Liver (tissue), 9 donors: ENCODE data around the gene TLR7. TPM values are rescaled to one million over a fixed set of nuclear protein-coding genes. Genes with fewer than 3 reads are reported as not detected.

Experiments
- DNase-seq: peaks from one replicate; pipeline ENCODE4 v3.0.0-alpha.2; 2017; ENCODE audit warnings: low spot score
- H3K27ac ChIP-seq, 2 donors: one replicate each; pipeline ENCODE4 v1.7.0; 2013; ENCODE audit warnings: inconsistent platforms in 2 of 2, low read length in 2 of 2, control low read depth in 1 of 2, low read depth in 1 of 2, mild to moderate bottlenecking in 1 of 2
- H3K27me3 ChIP-seq, 4 donors: one replicate each; pipeline versions ENCODE4 v1.6.1 to v1.7.0; 2013; ENCODE audit warnings: low read length in 3 of 4, inconsistent platforms in 1 of 4, mild to moderate bottlenecking in 1 of 4, moderate library complexity in 1 of 4; ENCODE audit not compliant: control insufficient read depth in 4 of 4, insufficient read depth in 4 of 4
- H3K36me3 ChIP-seq, 4 donors: one replicate each; pipeline versions ENCODE4 v1.6.1 to v1.7.0; 2013; ENCODE audit warnings: low read length in 3 of 4, mild to moderate bottlenecking in 3 of 4, low read depth in 1 of 4, moderate library complexity in 1 of 4; ENCODE audit not compliant: control insufficient read depth in 4 of 4, insufficient read depth in 3 of 4
- H3K4me1 ChIP-seq, 4 donors: one replicate each; pipeline versions ENCODE4 v1.6.1 to v1.7.0; 2013; ENCODE audit warnings: low read length in 3 of 4, mild to moderate bottlenecking in 3 of 4, moderate library complexity in 1 of 4; ENCODE audit not compliant: control insufficient read depth in 4 of 4, insufficient read depth in 4 of 4
- H3K4me3 ChIP-seq, 3 donors: one replicate each; pipeline versions ENCODE4 v1.6.1 to v1.7.0; 2013; ENCODE audit warnings: low read length in 3 of 3, control low read depth in 1 of 3, low read depth in 1 of 3, mild to moderate bottlenecking in 1 of 3
- H3K9ac ChIP-seq, 2 donors: one replicate each; pipeline ENCODE4 v1.7.0; 2013; ENCODE audit warnings: low read length in 2 of 2, mild to moderate bottlenecking in 2 of 2, moderate library complexity in 2 of 2, control low read depth in 1 of 2, low read depth in 1 of 2
- H3K9me3 ChIP-seq, 4 donors: one replicate each; pipeline versions ENCODE4 v1.6.1 to v1.7.0; 2013; ENCODE audit warnings: low read length in 3 of 4; ENCODE audit not compliant: control insufficient read depth in 4 of 4
- CTCF ChIP-seq: fragments of 150-350 bp; IDR thresholded peaks from 2 replicates; pipeline ENCODE4 v1.5.1; 2017; ENCODE audit warnings: improper control_type of control experiment, low read depth, low read length; ENCODE audit not compliant: missing input control
- EGR1 ChIP-seq, 2 donors: IDR thresholded peaks; 2 replicates each; pipeline ENCODE4 v1.6.1; 2016 to 2018; ENCODE audit warnings: antibody characterized with exemption in 2 of 2, low read depth in 2 of 2
- FOXA2 ChIP-seq: IDR thresholded peaks from 2 replicates; pipeline ENCODE4 v1.6.1; 2016; ENCODE audit warnings: antibody characterized with exemption
- GABPA ChIP-seq, 2 donors: IDR thresholded peaks in 1 of 2; conservative IDR thresholded peaks in 1 of 2; 2 replicates each; pipeline ENCODE4 v1.6.1; 2016; ENCODE audit warnings: antibody characterized with exemption in 2 of 2, mild to moderate bottlenecking in 1 of 2, moderate library complexity in 1 of 2
- HNF4A ChIP-seq, 2 donors: conservative IDR thresholded peaks; 2 replicates each; pipeline ENCODE4 v1.6.1; 2016; ENCODE audit warnings: antibody characterized with exemption in 2 of 2, mild to moderate bottlenecking in 2 of 2
- HNF4G ChIP-seq: IDR thresholded peaks from 2 replicates; pipeline ENCODE4 v1.6.1; 2016; ENCODE audit warnings: antibody characterized with exemption
- JUND ChIP-seq, 2 donors: IDR thresholded peaks; 2 replicates each; pipeline ENCODE4 v1.6.1; 2016; ENCODE audit warnings: antibody characterized with exemption in 2 of 2
- MAX ChIP-seq: IDR thresholded peaks from 2 replicates; pipeline ENCODE4 v1.6.1; 2016; ENCODE audit warnings: antibody characterized with exemption
- NR2F2 ChIP-seq: IDR thresholded peaks from 2 replicates; pipeline ENCODE4 v1.6.1; 2016; ENCODE audit warnings: antibody characterized with exemption
- RAD21 ChIP-seq, 2 donors: IDR thresholded peaks; 2 replicates each; pipeline ENCODE4 v1.6.1; 2016; ENCODE audit warnings: antibody characterized with exemption in 2 of 2, mild to moderate bottlenecking in 2 of 2
- REST ChIP-seq: IDR thresholded peaks from 2 replicates; pipeline ENCODE4 v1.6.1; 2016; ENCODE audit warnings: antibody characterized with exemption, mild to moderate bottlenecking
- RXRA ChIP-seq, 2 donors: IDR thresholded peaks; 2 replicates each; pipeline ENCODE4 v1.6.1; 2017 to 2018; ENCODE audit warnings: antibody characterized with exemption in 2 of 2, mild to moderate bottlenecking in 1 of 2
- WGBS: extraction: QIAGEN DNeasy Blood & Tissue Kit; methylation state at CpG from one replicate; pipeline ENCODE4 v1.1.7; 2013; 5-methylcytosine and 5-hydroxymethylcytosine counted together
- polyA plus RNA-seq, 2 donors: library from polyadenylated mRNA; stranded (reverse) in 1 of 2; unstranded in 1 of 2; fragments of 200-250 nt in 1 of 2; fragments of >200 nt in 1 of 2; fragmentation: Nextera tagmentation in 1 of 2; extraction: Ambion mirVana in 1 of 2; gene quantifications; one replicate each; pipeline versions ENCODE4 v1.2.1 to v1.2.3, GENCODE V29; 2013 to 2015
- total RNA-seq, 2 donors: library from RNA; depleted of rRNA; stranded (reverse); fragments of >200 nt; gene quantifications; one replicate each; pipeline ENCODE4 v1.2.3, GENCODE V29; 2014
- donor health status: healthy.
- donor health status: healthy.
- donor health status: healthy.
- donor health status: healthy.
- donor health status: healthy.

Gene TLR7
- total and polyA plus RNA-seq, 4 donors, result 0.10 to 0.65 (median 0.14) TPM

- no peak overlapping the region for H3K27ac ChIP-seq
- H3K27me3 ChIP-seq, result no peaks in the 10 kb centered on the region
- no peaks in the 10 kb centered on the region for H3K36me3 ChIP-seq
- H3K9me3 ChIP-seq, result no peaks in the 10 kb centered on the region
- DNase-seq, result no peak
- H3K4me3 ChIP-seq, result no peak overlapping the region
- no peaks in the 10 kb centered on the region for H3K4me1 ChIP-seq
- no peak overlapping the region for H3K9ac ChIP-seq
- 92% methylated on average over 5 of the region's 5 CpGs for WGBS
- TF ChIP-seq EGR1 (IDR thresholded peaks at IDR 0.05; ENCODE audit: low read depth in 2 of 2), result no peak
- TF ChIP-seq GABPA (IDR thresholded peaks at IDR 0.05 in 1 of 2, conservative IDR thresholded peaks at IDR 0.05 in 1 of 2), result no peak
- TF ChIP-seq CTCF, result no peak
- no peak for TF ChIP-seq HNF4G
- TF ChIP-seq JUND (IDR thresholded peaks at IDR 0.05), result no peak
- no peak for TF ChIP-seq RXRA (IDR thresholded peaks at IDR 0.05)
- TF ChIP-seq REST, result no peak
- no peak for TF ChIP-seq MAX
These were observed 68.0 kb downstream of the TLR7 start for GRCh38 chrX:12934850-12935249.

- Histone ChIP-seq H3K4me3 (no peak overlapping the region), H3K36me3 (no peaks in the 10 kb centered on the region), H3K9me3 (no peaks in the 10 kb centered on the region), H3K9ac (no peak overlapping the region), H3K27me3 (no peaks in the 10 kb centered on the region), H3K27ac (no peak overlapping the region), H3K4me1 (no peaks in the 10 kb centered on the region)
- WGBS, result 100% methylated on average over 1 of the region's 1 CpG
- no peak for DNase-seq
- TF ChIP-seq NR2F2, result no peak
- TF ChIP-seq JUND (IDR thresholded peaks at IDR 0.05), result no peak
- no peak for TF ChIP-seq FOXA2
- TF ChIP-seq HNF4A (conservative IDR thresholded peaks at IDR 0.05), result no peak
- no peak for TF ChIP-seq RAD21 (IDR thresholded peaks at IDR 0.05)
- TF ChIP-seq GABPA (IDR thresholded peaks at IDR 0.05 in 1 of 2, conservative IDR thresholded peaks at IDR 0.05 in 1 of 2), result no peak
These were observed 70.1 kb downstream of the TLR7 start for GRCh38 chrX:12936947-12937346.

Other genes starting within 250 kb of the TLR7 start
- 10 to 100 TPM; 13.1 to 19.9 TPM for gene PRPS2, start 75.7 kb upstream of the TLR7 start, total RNA-seq
- 10 to 100 TPM; 12.7 to 14.0 TPM for gene PRPS2, start 75.7 kb upstream of the TLR7 start, polyA plus RNA-seq
- gene TLR8, start 39.5 kb downstream of the TLR7 start, total RNA-seq, result 1 to 10 TPM; 3.2 to 4.6 TPM
- gene TLR8, start 39.5 kb downstream of the TLR7 start, polyA plus RNA-seq, result 1 to 10 TPM in 1 of 2 donors, under 1 TPM in 1; 0.28 to 1.0 TPM
- 1,000 to 10,000 TPM in 1 of 2 donors, 100 to 1,000 TPM in 1; 658 to 1,704 TPM for gene TMSB4X, start 108.0 kb downstream of the TLR7 start, total RNA-seq
- 100 to 1,000 TPM; 752 to 881 TPM for gene TMSB4X, start 108.0 kb downstream of the TLR7 start, polyA plus RNA-seq
- not detected for gene FAM9C, start 177.5 kb downstream of the TLR7 start, total RNA-seq
- gene FAM9C, start 177.5 kb downstream of the TLR7 start, polyA plus RNA-seq, result not detected